ENCODE results near the gene OXSR1. TPM values are rescaled to one million over a fixed set of nuclear protein-coding genes. Genes with fewer than 3 reads are reported as not detected.

Gene OXSR1
- total RNA-seq, 2 donors from 2014 or later = 16.1 to 23.7 TPM

DNA sequence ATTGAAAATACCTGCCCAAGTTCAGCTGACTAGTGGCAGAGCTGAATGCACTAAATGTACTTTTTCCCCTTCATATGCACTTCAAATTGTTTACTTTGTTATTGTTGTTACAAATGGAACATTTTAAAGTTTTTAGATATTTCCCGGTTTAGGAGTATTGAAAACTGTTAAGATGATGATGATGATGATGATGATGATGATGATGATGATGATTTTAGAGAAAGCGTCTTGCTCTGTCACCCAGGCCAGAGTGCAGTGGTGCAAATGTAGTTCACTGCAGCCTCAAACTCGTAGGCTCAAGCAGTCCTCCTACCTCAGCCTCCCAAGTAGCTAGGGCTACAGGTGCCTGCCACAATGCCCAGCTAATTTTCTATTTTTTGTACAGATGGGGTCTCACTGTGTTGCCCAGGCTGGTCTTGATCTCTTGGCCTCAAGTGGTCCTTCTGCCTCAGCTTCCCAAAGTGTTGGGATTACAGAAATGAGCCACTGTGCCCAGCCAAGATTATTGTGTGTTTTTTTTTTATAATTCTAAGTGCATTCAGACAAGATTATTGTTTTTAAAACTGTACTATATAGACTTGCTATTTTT is 54.4 kb downstream of the OXSR1 start:
- 94 to 97% methylated on average over 3 of the region's 3 CpGs for WGBS, 2 donors
- Histone ChIP-seq H3K9me3 (no peaks in the 10 kb centered on the region), H3K27ac (no peak overlapping the region), H3K27me3 (no peaks in the 10 kb centered on the region), H3K36me3 (replicated peaks in 1 of 2; ENCODE audit: insufficient read depth in 1 of 2, low read depth in 2 of 2) (peaks cover 0 to 2% of the 10 kb centered on the region in 2 donors), H3K4me3 (no peak overlapping the region), H3K4me1 (no peaks in the 10 kb centered on the region)
- TF ChIP-seq, protein P1, sequence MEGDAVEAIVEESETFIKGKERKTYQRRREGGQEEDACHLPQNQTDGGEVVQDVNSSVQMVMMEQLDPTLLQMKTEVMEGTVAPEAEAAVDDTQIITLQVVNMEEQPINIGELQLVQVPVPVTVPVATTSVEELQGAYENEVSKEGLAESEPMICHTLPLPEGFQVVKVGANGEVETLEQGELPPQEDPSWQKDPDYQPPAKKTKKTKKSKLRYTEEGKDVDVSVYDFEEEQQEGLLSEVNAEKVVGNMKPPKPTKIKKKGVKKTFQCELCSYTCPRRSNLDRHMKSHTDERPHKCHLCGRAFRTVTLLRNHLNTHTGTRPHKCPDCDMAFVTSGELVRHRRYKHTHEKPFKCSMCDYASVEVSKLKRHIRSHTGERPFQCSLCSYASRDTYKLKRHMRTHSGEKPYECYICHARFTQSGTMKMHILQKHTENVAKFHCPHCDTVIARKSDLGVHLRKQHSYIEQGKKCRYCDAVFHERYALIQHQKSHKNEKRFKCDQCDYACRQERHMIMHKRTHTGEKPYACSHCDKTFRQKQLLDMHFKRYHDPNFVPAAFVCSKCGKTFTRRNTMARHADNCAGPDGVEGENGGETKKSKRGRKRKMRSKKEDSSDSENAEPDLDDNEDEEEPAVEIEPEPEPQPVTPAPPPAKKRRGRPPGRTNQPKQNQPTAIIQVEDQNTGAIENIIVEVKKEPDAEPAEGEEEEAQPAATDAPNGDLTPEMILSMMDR (IDR thresholded peaks at IDR 0.05) = no peak
- no peak for TF ChIP-seq POLR2A (IDR thresholded peaks at IDR 0.05)
- intact Hi-C loops (cut with DNase I) = no loop called here
- ATAC-seq = no peak
- no peak for DNase-seq

DNA sequence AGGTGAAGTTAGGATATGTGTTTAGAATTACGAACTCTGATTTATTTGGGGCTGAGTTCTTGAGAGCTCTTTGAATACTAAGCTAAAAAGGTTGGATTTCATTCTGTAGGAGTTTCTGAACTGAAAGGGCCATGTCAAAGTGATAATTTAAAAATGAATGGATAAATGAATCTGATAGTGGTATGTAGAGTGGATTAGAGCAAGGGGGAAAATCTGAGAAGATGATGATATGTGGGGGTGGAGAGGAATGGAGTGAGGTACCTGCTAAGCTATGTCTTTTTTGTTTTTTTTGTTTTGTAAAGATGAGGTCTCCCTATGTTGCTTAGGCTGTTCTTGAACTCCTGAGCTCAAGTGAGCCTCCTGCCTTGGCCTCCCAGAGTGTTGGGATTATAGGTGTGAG is 55.7 kb downstream of the OXSR1 start:
- Histone ChIP-seq H3K36me3 (replicated peaks in 1 of 2; ENCODE audit: insufficient read depth in 1 of 2, low read depth in 2 of 2) (peaks cover 0 to 2% of the 10 kb centered on the region in 2 donors), H3K27me3 (no peaks in the 10 kb centered on the region), H3K27ac (no peak overlapping the region), H3K4me1 (no peaks in the 10 kb centered on the region), H3K9me3 (no peaks in the 10 kb centered on the region), H3K4me3 (no peak overlapping the region)
- no peak for ATAC-seq
- TF ChIP-seq, protein P1 (IDR thresholded peaks at IDR 0.05) = no peak
- no peak for TF ChIP-seq POLR2A (IDR thresholded peaks at IDR 0.05)
- intact Hi-C loops (cut with DNase I) = no loop called here
- 100% methylated on average over 1 of the region's 1 CpG for whole genome bisulfite sequencing, 2 donors
- no peak for DNase-seq

DNA sequence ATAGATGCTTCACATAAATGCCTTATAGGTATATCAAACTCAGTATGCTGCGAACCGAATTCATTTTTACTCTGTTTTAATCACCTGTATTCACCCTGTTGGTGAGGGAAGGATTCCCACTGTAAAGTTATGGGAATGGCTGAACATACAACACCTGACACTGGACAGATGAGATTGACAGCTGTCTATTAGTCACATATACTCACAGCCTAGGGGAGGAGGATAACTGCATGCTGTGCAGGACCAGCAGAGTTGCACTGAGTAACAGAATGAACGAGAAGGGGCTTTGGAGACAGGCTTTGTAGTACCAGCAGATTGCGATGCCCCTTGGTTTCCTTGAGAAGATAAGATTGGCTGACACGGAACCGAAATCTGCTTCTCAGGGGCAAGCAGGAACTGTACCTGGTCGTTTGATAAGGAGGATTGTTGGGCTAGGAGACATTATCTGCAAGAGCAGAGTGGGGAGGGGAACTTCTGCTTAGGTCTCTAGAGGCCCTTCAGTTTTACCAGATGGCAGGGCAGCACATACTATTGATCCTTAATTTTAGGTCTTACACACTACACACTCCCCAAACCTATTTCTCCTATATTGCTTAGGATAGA is 56.8 kb downstream of the OXSR1 start:
- H3K4me1 ChIP-seq = no peaks in the 10 kb centered on the region
- no peak for DNase-seq
- no peak overlapping the region for H3K4me3 ChIP-seq
- H3K27ac ChIP-seq = no peak overlapping the region
- no peaks in the 10 kb centered on the region for H3K9me3 ChIP-seq
- H3K36me3 ChIP-seq (replicated peaks in 1 of 2; ENCODE audit: insufficient read depth in 1 of 2, low read depth in 2 of 2) = peaks cover 0 to 2% of the 10 kb centered on the region in 2 donors
- intact Hi-C loops (cut with DNase I) = no loop called here
- no peak for ATAC-seq
- TF ChIP-seq, protein P1 (IDR thresholded peaks at IDR 0.05) = no peak
- no peak for TF ChIP-seq POLR2A (IDR thresholded peaks at IDR 0.05)
- no peaks in the 10 kb centered on the region for H3K27me3 ChIP-seq
- WGBS, 2 donors = 74% methylated on average over 7 of the region's 7 CpGs

DNA sequence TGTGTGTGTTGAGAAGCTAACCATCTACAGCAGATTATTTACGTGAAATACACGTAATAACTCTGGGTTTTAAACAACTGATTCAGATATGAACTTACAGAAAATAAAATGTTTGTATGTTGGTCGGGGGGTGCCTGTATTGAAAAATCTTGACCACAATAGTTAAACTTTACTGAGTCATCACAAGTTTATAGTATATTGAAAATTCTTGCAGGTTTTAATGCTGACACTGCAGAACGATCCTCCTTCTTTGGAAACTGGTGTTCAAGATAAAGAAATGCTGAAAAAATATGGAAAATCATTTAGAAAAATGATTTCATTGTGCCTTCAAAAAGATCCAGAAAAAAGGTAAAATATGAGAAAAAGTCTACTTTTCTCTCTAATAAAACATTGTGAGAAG is 59.0 kb downstream of the OXSR1 start:
- Histone ChIP-seq H3K36me3 (replicated peaks in 1 of 2; ENCODE audit: insufficient read depth in 1 of 2, low read depth in 2 of 2) (peaks cover 0 to 2% of the 10 kb centered on the region in 2 donors), H3K4me3 (no peak overlapping the region), H3K4me1 (no peaks in the 10 kb centered on the region), H3K27ac (no peak overlapping the region), H3K27me3 (no peaks in the 10 kb centered on the region), H3K9me3 (no peaks in the 10 kb centered on the region)
- no peak for ATAC-seq
- TF ChIP-seq, protein P1 (IDR thresholded peaks at IDR 0.05) = no peak
- no peak for TF ChIP-seq POLR2A (IDR thresholded peaks at IDR 0.05)
- intact Hi-C loops (cut with DNase I) = no loop called here
- 94 to 95% methylated on average over 4 of the region's 4 CpGs for WGBS, 2 donors
- no peak for DNase-seq

DNA sequence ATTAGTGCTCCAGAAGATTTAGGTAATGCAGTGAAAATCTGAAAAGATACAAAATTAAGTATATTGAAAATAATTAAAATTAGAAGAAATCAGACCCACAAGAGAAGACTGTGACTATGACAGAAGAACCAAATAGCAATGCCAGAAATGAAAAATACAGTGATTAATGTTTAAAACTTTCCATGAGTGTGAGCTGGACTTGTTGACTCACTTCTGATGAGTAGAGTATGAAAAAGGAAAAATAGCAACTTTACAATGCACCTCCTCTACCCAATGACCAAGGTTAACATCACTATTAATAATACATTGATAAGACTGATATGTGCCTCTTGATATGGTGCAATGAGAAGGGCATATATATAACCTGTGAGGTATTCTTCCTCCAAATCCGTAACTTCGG is 60.9 kb downstream of the OXSR1 start:
- TF ChIP-seq, protein P1 (IDR thresholded peaks at IDR 0.05) = no peak
- TF ChIP-seq POLR2A (IDR thresholded peaks at IDR 0.05) = no peak
- Histone ChIP-seq H3K27me3 (no peaks in the 10 kb centered on the region), H3K4me3 (no peak overlapping the region), H3K4me1 (no peaks in the 10 kb centered on the region), H3K36me3 (replicated peaks in 1 of 2; ENCODE audit: insufficient read depth in 1 of 2, low read depth in 2 of 2) (peaks cover 0 to 3% of the 10 kb centered on the region in 2 donors), H3K27ac (no peak overlapping the region), H3K9me3 (no peaks in the 10 kb centered on the region)
- intact Hi-C loops (cut with DNase I) = no loop called here
- DNase-seq (no peak), ATAC-seq (no peak)
- WGBS, 2 donors = 90 to 95% methylated on average over 2 of the region's 2 CpGs

All from body of pancreas (tissue), 4 donors.